Adrenal gland (tissue), 5 donors: Measurements from ENCODE around the gene RNF148.

Source experiments
- POLR2A ChIP-seq, 2 donors: fragments of 450-650 bp; IDR thresholded peaks; one replicate each; pipeline ENCODE4 v1.6.1; 2017; ENCODE audit warnings: antibody characterized with exemption in 2 of 2, mild to moderate bottlenecking in 2 of 2, moderate library complexity in 1 of 2
- TF ChIP-seq, protein P1 (sequence below), 6 experiments: fragments of 450-650 bp in 4 of 6; fragments of 200-600 bp in 2 of 6; sonication (generic) in 1 of 6; IDR thresholded peaks; 1 replicate in 5 of 6; 2 replicates in 1 of 6; pipeline versions ENCODE4 v1.5.1 to v1.8.0; 2016 to 2021; ENCODE audit warnings: antibody characterized with exemption in 6 of 6, mild to moderate bottlenecking in 2 of 6, moderate library complexity in 1 of 6
- donor health status: DM: no; HTN: no; CAD: no.

DNA sequence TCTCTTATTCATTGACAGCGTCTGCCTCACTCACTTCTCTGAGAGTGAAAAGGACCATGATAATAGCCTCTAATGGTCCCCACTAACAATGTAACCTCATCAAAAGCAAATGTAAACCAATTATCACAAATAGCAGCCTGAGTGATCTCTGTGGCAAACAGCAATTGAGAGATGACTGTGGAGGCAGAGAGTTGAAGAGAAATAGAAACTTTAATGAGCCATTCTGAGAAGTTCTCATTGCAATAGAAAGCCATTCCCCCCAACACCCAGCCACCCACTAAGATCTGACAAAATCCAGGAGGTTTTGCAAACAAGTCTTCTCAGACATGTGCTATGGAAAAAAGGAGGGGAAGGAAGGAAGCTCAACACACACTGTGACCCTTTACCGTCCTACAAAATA, 44.2 kb upstream of the RNF148 start:
- TF ChIP-seq, protein P1, sequence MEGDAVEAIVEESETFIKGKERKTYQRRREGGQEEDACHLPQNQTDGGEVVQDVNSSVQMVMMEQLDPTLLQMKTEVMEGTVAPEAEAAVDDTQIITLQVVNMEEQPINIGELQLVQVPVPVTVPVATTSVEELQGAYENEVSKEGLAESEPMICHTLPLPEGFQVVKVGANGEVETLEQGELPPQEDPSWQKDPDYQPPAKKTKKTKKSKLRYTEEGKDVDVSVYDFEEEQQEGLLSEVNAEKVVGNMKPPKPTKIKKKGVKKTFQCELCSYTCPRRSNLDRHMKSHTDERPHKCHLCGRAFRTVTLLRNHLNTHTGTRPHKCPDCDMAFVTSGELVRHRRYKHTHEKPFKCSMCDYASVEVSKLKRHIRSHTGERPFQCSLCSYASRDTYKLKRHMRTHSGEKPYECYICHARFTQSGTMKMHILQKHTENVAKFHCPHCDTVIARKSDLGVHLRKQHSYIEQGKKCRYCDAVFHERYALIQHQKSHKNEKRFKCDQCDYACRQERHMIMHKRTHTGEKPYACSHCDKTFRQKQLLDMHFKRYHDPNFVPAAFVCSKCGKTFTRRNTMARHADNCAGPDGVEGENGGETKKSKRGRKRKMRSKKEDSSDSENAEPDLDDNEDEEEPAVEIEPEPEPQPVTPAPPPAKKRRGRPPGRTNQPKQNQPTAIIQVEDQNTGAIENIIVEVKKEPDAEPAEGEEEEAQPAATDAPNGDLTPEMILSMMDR (IDR thresholded peaks at IDR 0.05), result no peak
- no peak for TF ChIP-seq POLR2A (IDR thresholded peaks at IDR 0.05)
